ENCODE measurements around the gene DIPK1A.

Gene DIPK1A

GRCh38 chr1:92953491-92953890 lies 7.8 kb downstream of the DIPK1A start:
- no peak for DNase-seq (ENCODE audit: low spot score)

GRCh38 chr1:92952714-92953113 lies 8.5 kb downstream of the DIPK1A start:
- no peak for DNase-seq (ENCODE audit: low spot score)

- DNase-seq (ENCODE audit: low spot score) = no peak
Observed at GRCh38 chr1:92951141-92951582, 10.1 kb downstream of the DIPK1A start.

- DNase-seq (ENCODE audit: low spot score) = no peak
Observed at GRCh38 chr1:92949937-92950817, 11.1 kb downstream of the DIPK1A start.

DNA sequence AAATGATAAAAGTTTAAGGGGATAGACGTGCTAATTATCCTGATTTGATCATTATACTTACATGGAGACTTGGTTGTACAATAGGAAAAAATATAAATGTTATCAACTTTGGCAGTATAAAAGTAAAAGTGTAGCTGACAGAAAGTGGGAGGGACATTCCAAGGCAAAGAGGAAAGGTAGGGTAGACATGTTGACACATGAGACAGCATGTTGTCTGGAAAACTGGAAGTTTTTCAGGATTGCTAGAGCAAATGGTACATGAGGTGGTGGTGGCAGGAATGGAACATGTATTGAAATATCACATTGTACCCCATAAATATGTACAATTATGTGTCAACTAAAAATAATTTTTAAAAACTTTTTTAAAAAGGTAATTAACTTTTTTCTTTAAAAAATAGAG lies 13.2 kb downstream of the DIPK1A start:
- DNase-seq (ENCODE audit: low spot score) = no peak

DNA sequence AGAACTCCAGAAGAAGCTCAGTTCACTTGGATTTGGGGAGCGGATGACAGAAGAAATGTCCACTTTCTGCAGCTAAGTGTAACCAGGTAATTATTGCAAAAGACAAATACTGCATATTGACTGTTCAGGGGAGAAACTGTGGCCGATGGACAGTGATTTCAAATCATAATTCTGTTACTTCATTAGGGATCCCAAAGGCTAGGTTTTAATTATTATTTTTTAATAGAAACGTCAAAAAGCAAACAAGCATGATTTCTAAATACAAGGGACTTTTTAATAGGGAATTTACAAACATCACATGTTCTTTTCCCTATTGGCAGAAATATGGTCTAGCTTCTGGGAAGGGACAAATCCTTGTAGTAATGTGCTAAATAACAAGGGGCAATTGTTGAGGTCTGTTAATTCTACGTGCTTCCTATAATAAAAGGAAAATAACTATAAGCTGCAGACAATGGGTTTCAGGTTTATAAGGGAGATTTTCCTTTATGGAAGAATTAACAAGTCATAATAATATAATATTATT lies 15.5 kb downstream of the DIPK1A start:
- no peak for DNase-seq (ENCODE audit: low spot score)

GRCh38 chr1:92944901-92945747 lies 16.1 kb downstream of the DIPK1A start:
- no peak for DNase-seq (ENCODE audit: low spot score)

DNA sequence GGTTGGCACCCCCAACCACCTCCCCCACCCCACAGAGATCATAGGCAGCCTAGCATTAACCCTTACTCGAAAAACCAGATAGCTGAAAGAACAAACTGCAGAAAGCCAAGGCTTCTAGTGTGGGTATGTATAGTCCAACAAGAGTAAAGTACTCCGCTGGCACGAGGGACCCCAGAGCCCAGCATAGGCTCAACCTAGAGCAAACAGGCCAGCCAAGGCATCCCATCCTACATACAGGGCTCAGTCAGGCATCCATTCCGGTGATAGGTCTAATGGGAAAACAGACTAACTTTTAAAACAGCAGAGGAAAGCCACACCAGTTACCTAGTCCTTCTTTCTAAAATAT lies 17.8 kb downstream of the DIPK1A start:
- no peak for DNase-seq (ENCODE audit: low spot score)

DNA sequence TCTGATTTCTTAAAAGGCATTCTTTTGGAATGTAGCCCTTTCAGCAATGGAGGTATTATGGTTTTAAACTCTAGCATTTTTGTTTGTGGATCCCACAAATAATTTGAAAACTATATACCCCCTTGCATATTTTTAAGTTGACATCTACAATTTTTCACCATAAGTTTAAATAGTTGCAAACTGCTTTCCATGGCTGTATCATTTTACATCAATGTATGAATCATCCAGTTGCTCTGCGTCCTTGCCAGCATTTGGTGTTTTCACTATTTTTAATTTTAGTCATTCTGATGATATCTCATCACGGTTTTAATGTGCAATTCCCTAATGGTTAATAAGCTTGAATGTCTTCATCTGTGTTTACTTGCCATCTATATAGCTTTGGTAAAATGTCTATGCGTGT lies 20.7 kb downstream of the DIPK1A start:
- no peak for DNase-seq (ENCODE audit: low spot score)

DNA sequence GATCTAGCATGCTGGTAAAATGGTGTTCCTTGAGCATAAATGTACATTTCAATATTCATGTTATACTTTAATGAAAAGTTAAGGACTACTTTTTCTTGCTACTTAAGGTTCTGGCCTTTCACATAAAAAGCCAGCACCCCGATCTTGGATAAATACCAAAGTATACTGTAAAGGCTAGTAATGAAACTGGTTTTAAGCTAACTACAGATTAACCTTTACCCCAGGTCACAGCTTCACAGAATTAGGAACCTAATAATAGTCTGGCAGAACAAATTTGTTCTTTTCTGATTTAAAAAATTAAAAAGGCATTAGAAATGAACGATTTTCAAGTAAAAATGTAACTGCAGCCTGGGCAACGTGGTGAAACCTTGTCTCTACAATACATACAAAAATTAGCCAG lies 23.5 kb downstream of the DIPK1A start:
- DNase-seq (ENCODE audit: low spot score) = no peak

- DNase-seq (ENCODE audit: low spot score) = no peak
Observed at GRCh38 chr1:92936865-92937264, 24.4 kb downstream of the DIPK1A start.

- DNase-seq (ENCODE audit: low spot score) = no peak
Observed at GRCh38 chr1:92934395-92935378, 26.6 kb downstream of the DIPK1A start.

DNA sequence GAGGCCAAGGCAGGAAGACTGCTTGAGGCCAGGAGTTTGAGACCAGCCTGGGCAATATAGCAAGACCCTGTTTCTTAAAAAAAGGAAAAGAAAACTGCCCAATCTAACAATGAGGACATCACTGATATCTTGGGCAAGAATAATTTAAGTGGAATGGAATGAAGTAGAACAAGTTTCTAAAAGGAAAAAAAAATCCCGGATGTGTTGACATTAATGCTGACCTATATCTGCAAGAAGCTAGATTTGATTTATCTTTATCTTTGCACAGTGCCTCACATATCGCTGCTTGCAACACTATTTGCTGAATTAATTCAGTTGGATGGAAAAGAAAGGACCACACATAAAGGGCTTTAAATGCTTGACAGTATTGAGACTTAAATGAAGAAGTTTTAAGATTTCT lies 27.8 kb downstream of the DIPK1A start:
- no peak for DNase-seq (ENCODE audit: low spot score)

- DNase-seq (ENCODE audit: low spot score) = no peak
Observed at GRCh38 chr1:92931691-92932090, 29.6 kb downstream of the DIPK1A start.

- no peak for DNase-seq (ENCODE audit: low spot score)
Observed at GRCh38 chr1:92929461-92929860, 31.8 kb downstream of the DIPK1A start.

DNA sequence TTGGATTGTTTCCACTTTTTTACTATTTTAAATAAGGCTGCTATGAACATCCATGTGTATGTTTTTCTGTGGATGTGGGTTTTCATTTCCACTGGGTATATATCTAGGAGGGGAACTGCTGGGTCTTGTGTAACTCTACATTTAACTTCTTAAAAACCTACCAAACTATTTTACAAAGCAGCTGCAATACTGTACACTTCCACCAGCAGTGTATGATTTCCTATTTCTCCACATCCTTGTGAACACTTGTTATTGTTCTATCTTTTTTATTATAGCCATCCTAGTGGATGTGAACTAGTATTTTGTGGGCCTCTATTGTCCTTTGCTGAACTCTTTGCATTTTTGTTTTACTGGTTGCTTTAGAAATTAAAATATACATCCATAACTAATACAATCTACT lies 33.4 kb downstream of the DIPK1A start:
- no peak for DNase-seq (ENCODE audit: low spot score)

DNA sequence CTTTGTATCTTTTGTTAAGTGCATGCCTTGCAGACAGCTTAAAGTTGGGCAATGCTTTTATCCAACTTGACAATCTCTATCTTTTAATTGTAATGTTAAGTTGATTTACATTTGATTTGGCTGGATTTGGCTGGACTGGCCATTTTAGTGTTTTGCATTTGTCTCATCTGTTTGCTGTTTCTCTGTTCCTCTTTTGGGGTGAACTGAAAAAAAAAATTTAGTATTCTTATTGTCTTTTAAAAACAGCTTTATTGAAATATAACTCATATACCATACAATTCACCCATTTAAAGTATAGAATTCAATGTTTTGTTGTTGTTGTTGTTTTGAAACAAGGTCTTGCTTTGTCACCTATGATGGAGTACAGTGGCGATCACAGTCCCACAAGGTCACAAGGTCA lies 34.4 kb downstream of the DIPK1A start:
- DNase-seq (ENCODE audit: low spot score) = no peak

GRCh38 chr1:92924501-92924900 lies 36.8 kb downstream of the DIPK1A start:
- no peak for DNase-seq (ENCODE audit: low spot score)

GRCh38 chr1:92923664-92924063 lies 37.6 kb downstream of the DIPK1A start:
- DNase-seq (ENCODE audit: low spot score) = no peak

GRCh38 chr1:92922356-92923035 lies 38.8 kb downstream of the DIPK1A start:
- DNase-seq (ENCODE audit: low spot score) = no peak
